Activated naive CD4-positive, alpha-beta T cell treated with anti-CD3 and anti-CD28 coated beads for 36 hours (primary cell): Measurements from ENCODE around the gene POFUT1. TPM values are rescaled to one million over a fixed set of nuclear protein-coding genes. Genes with fewer than 3 reads are reported as not detected.
A peak's percentile ranks its signal among the peaks of the same experiment; 100 is the strongest.
"Not testable (repeated sequence)": the region's sequence is repeated elsewhere in the genome, so short reads cannot be mapped to it uniquely, and the experiment has no call there.

Source experiments
- CTCF ChIA-PET: fragments of 350-600 bp; sonication (Branson Sonifier 250); formaldehyde crosslinking; loops from one replicate; lab custom pipeline; 2021; ENCODE audit warnings: antibody characterized with exemption; lab: Charles Lee
- DNase-seq: peaks from one replicate; pipeline ENCODE4 v3.0.0-alpha.2; 2020
- H3K27ac Mint-ChIP-seq: one replicate; pipeline ENCODE4 v1.8.0; 2021; ENCODE audit warnings: mild to moderate bottlenecking, mixed read lengths
- H3K27me3 Mint-ChIP-seq: one replicate; pipeline ENCODE4 v1.8.0; 2021; ENCODE audit warnings: low read depth, mixed read lengths
- H3K36me3 Mint-ChIP-seq: one replicate; pipeline ENCODE4 v1.8.0; 2021; ENCODE audit warnings: low read depth, mixed read lengths
- H3K4me1 Mint-ChIP-seq: one replicate; pipeline ENCODE4 v1.8.0; 2021; ENCODE audit warnings: low read depth, mixed read lengths
- H3K4me3 Mint-ChIP-seq: one replicate; pipeline ENCODE4 v1.8.0; 2021; ENCODE audit warnings: mild to moderate bottlenecking, moderate library complexity, mixed read lengths
- H3K9me3 Mint-ChIP-seq: one replicate; pipeline ENCODE4 v1.8.0; 2021; ENCODE audit warnings: mixed read lengths
- intact Hi-C: fragments of 100-400 bp; cut with micrococcal nuclease; formaldehyde crosslinking; loops from one replicate; pipeline ENCODE4 v1.15.1; 2023
- total RNA-seq, 2 experiments: library from RNA; stranded (reverse); gene quantifications; one replicate each; pipeline ENCODE4 v1.2.3, GENCODE V29; 2021

POFUT1 gene
- total RNA-seq, 2 experiments from 2014 or later, result 37.1 to 38.9 TPM

- DNase-seq, H3K9me3 Mint-ChIP-seq, H3K4me3 Mint-ChIP-seq, H3K4me1 Mint-ChIP-seq, H3K27ac Mint-ChIP-seq, CTCF ChIA-PET, intact Hi-C loops, H3K36me3 Mint-ChIP-seq, H3K27me3 Mint-ChIP-seq: not testable (repeated sequence)
Measured at GRCh38 chr20:32177696-32178095, 30.0 kb upstream of the POFUT1 start.

GRCh38 chr20:32179515-32179914, 28.2 kb upstream of the POFUT1 start:
- DNase-seq, result no peak
- no peaks in the 10 kb centered on the region for H3K9me3 Mint-ChIP-seq
- CTCF ChIA-PET, result interaction anchor here (0.6 kb wide), 1 partner anchor 61 kb away, joined by 3 read pairs; no protein-coding TSS in a partner anchor
- no peaks in the 10 kb centered on the region for H3K27me3 Mint-ChIP-seq
- no peaks in the 10 kb centered on the region for H3K36me3 Mint-ChIP-seq
- intact Hi-C loops, result no loop called here
- H3K4me3 Mint-ChIP-seq, result no peak overlapping the region
- H3K4me1 Mint-ChIP-seq, result no peaks in the 10 kb centered on the region
- no peak overlapping the region for H3K27ac Mint-ChIP-seq

GRCh38 chr20:32179934-32180333, 27.7 kb upstream of the POFUT1 start:
- Mint-ChIP-seq H3K36me3 (no peaks in the 10 kb centered on the region), H3K9me3 (no peaks in the 10 kb centered on the region), H3K4me3 (no peak overlapping the region), H3K4me1 (no peaks in the 10 kb centered on the region), H3K27me3 (no peaks in the 10 kb centered on the region), H3K27ac (no peak overlapping the region)
- no peak for DNase-seq
- intact Hi-C loops, result no loop called here
- CTCF ChIA-PET, result no interaction called here

GRCh38 chr20:32181606-32182005, 26.1 kb upstream of the POFUT1 start:
- CTCF ChIA-PET, result no interaction called here
- Mint-ChIP-seq H3K4me1 (no peaks in the 10 kb centered on the region), H3K27ac (no peak overlapping the region), H3K9me3 (no peaks in the 10 kb centered on the region), H3K36me3 (no peaks in the 10 kb centered on the region), H3K27me3 (no peaks in the 10 kb centered on the region), H3K4me3 (no peak overlapping the region)
- intact Hi-C loops, result no loop called here
- no peak for DNase-seq

GRCh38 chr20:32183947-32184635, 23.6 kb upstream of the POFUT1 start:
- H3K27ac Mint-ChIP-seq, result no peak overlapping the region
- CTCF ChIA-PET, result no interaction called here
- no peaks in the 10 kb centered on the region for H3K27me3 Mint-ChIP-seq
- H3K4me3 Mint-ChIP-seq, result no peak overlapping the region
- DNase-seq, result no peak
- peaks cover 3% of the 10 kb centered on the region for H3K4me1 Mint-ChIP-seq
- H3K36me3 Mint-ChIP-seq, result no peaks in the 10 kb centered on the region
- intact Hi-C loops, result no loop called here
- no peaks in the 10 kb centered on the region for H3K9me3 Mint-ChIP-seq

- peaks cover 9% of the 10 kb centered on the region for H3K4me1 Mint-ChIP-seq
- CTCF ChIA-PET, result no interaction called here
- no peak overlapping the region for H3K4me3 Mint-ChIP-seq
- no peak overlapping the region for H3K27ac Mint-ChIP-seq
- H3K9me3 Mint-ChIP-seq, result no peaks in the 10 kb centered on the region
- no peak for DNase-seq
- intact Hi-C loops, result no loop called here
- no peaks in the 10 kb centered on the region for H3K27me3 Mint-ChIP-seq
- H3K36me3 Mint-ChIP-seq, result no peaks in the 10 kb centered on the region
Measured at GRCh38 chr20:32184961-32185603, 22.6 kb upstream of the POFUT1 start.

GRCh38 chr20:32186506-32186905, 21.2 kb upstream of the POFUT1 start:
- Mint-ChIP-seq H3K4me3 (no peak overlapping the region), H3K27ac (no peak overlapping the region), H3K4me1 (peaks cover 18% of the 10 kb centered on the region), H3K36me3 (peaks cover 5% of the 10 kb centered on the region), H3K9me3 (no peaks in the 10 kb centered on the region), H3K27me3 (no peaks in the 10 kb centered on the region)
- no peak for DNase-seq
- CTCF ChIA-PET, result no interaction called here
- intact Hi-C loops, result loop anchor here (1.0 kb wide), 1 partner anchor 31 kb away; no protein-coding TSS in a partner anchor

GRCh38 chr20:32188376-32189122, 19.1 kb upstream of the POFUT1 start:
- Mint-ChIP-seq H3K9me3 (no peaks in the 10 kb centered on the region), H3K36me3 (peaks cover 8% of the 10 kb centered on the region), H3K4me3 (peak overlapping the region; percentile 22), H3K27ac (no peak overlapping the region), H3K27me3 (no peaks in the 10 kb centered on the region), H3K4me1 (peaks cover 37% of the 10 kb centered on the region)
- no peak for DNase-seq
- CTCF ChIA-PET, result interaction anchor here (1.6 kb wide), 1 partner anchor 16 kb away, joined by 3 read pairs; no protein-coding TSS in a partner anchor
- intact Hi-C loops, result no loop called here

- H3K4me3 Mint-ChIP-seq, result peak overlapping the region; percentile 62
- peaks cover 12% of the 10 kb centered on the region for H3K36me3 Mint-ChIP-seq
- H3K27me3 Mint-ChIP-seq, result no peaks in the 10 kb centered on the region
- peaks cover 42% of the 10 kb centered on the region for H3K4me1 Mint-ChIP-seq
- H3K9me3 Mint-ChIP-seq, result no peaks in the 10 kb centered on the region
- CTCF ChIA-PET, result interaction anchor here (0.6 to 1.6 kb wide), 3 partner anchors 15 to 210 kb away, joined by 3 read pairs; no protein-coding TSS in a partner anchor
- no peak for DNase-seq
- intact Hi-C loops, result no loop called here
- no peak overlapping the region for H3K27ac Mint-ChIP-seq
Measured at GRCh38 chr20:32189123-32189410, 18.6 kb upstream of the POFUT1 start.

- Mint-ChIP-seq H3K36me3 (peaks cover 17% of the 10 kb centered on the region), H3K4me1 (peaks cover 48% of the 10 kb centered on the region), H3K9me3 (no peaks in the 10 kb centered on the region), H3K27me3 (no peaks in the 10 kb centered on the region), H3K27ac (peak overlapping the region; percentile 77), H3K4me3 (peak overlapping the region; percentile 69)
- CTCF ChIA-PET, result interaction anchor here (0.6 to 1.6 kb wide), 3 partner anchors 14 to 210 kb away, joined by 3 read pairs; no protein-coding TSS in a partner anchor
- intact Hi-C loops, result no loop called here
- peak; percentile 49 for DNase-seq
Measured at GRCh38 chr20:32189691-32190615, 17.7 kb upstream of the POFUT1 start.

- Mint-ChIP-seq H3K27me3 (no peaks in the 10 kb centered on the region), H3K9me3 (no peaks in the 10 kb centered on the region), H3K27ac (peak overlapping the region; percentile 66), H3K36me3 (peaks cover 24% of the 10 kb centered on the region), H3K4me1 (peaks cover 56% of the 10 kb centered on the region), H3K4me3 (peak overlapping the region; percentile 69)
- DNase-seq, result no peak
- intact Hi-C loops, result no loop called here
- CTCF ChIA-PET, result interaction anchor here (0.7 kb wide), 1 partner anchor 281 kb away, joined by 4 read pairs; no protein-coding TSS in a partner anchor
Measured at GRCh38 chr20:32190616-32191415, 16.9 kb upstream of the POFUT1 start.
